Loucy (cell line): ENCODE data around the gene UCHL1.
"Not testable (repeated sequence)": the region's sequence is repeated elsewhere in the genome, so short reads cannot be mapped to it uniquely, and the experiment has no call there.

Source experiments
- H2AFZ ChIP-seq: fragments of 200-600 bp; sonication (generic); 2 replicates; pipeline ENCODE4 v1.6.0; 2016; ENCODE audit warnings: antibody characterized with exemption, mild to moderate bottlenecking, low read length, moderate library complexity
- H3F3A ChIP-seq: fragments of 200-600 bp; 2 replicates; pipeline ENCODE4 v1.6.0; 2016; ENCODE audit warnings: antibody characterized with exemption, low read depth, mild to moderate bottlenecking
- H3K27me3 ChIP-seq: fragments of 200-600 bp; sonication (generic); 2 replicates; pipeline ENCODE4 v1.6.1; 2014; ENCODE audit warnings: low read length, mild to moderate bottlenecking; ENCODE audit not compliant: insufficient read depth, poor library complexity, severe bottlenecking
- H3K36me3 ChIP-seq: fragments of 200-600 bp; sonication (generic); 2 replicates; pipeline ENCODE4 v1.6.1; 2016; ENCODE audit warnings: low read length; ENCODE audit not compliant: insufficient read depth
- H3K4me1 ChIP-seq: fragments of 200-600 bp; sonication (generic); 2 replicates; pipeline ENCODE4 v1.5.1; 2014; ENCODE audit warnings: low read length, mild to moderate bottlenecking; ENCODE audit not compliant: insufficient read depth, poor library complexity, severe bottlenecking
- H3K4me2 ChIP-seq: fragments of 200-600 bp; sonication (generic); 2 replicates; pipeline ENCODE4 v1.6.0; 2014; ENCODE audit warnings: antibody characterized with exemption, low read length, low read depth, mild to moderate bottlenecking; ENCODE audit not compliant: poor library complexity, severe bottlenecking
- H3K4me3 ChIP-seq: fragments of 200-600 bp; sonication (generic); 2 replicates; pipeline ENCODE4 v1.5.1; 2014; ENCODE audit warnings: low read length, mild to moderate bottlenecking, mixed read lengths; ENCODE audit not compliant: poor library complexity, severe bottlenecking
- H3K79me2 ChIP-seq: fragments of 200-600 bp; sonication (generic); 2 replicates; pipeline ENCODE4 v1.6.1; 2014; ENCODE audit warnings: low read length; ENCODE audit not compliant: insufficient read depth
- H3K9ac ChIP-seq: fragments of 200-600 bp; sonication (generic); 2 replicates; pipeline ENCODE4 v1.6.0; 2014; ENCODE audit warnings: mild to moderate bottlenecking, low read depth, low read length, moderate library complexity; ENCODE audit not compliant: poor library complexity, severe bottlenecking
- H3K9me2 ChIP-seq: fragments of 200-600 bp; sonication (generic); replicated peaks from 2 replicates; pipeline ENCODE4 v1.6.1; 2016; ENCODE audit warnings: low read depth, low read length, mixed read lengths
- H3K9me3 ChIP-seq: fragments of 200-600 bp; sonication (generic); 2 replicates; pipeline ENCODE4 v1.6.1; 2014; ENCODE audit warnings: mild to moderate bottlenecking, antibody characterized with exemption, low read length, low read depth; ENCODE audit not compliant: insufficient read depth
- H4K20me1 ChIP-seq: fragments of 200-600 bp; sonication (generic); 2 replicates; pipeline ENCODE4 v1.6.0; 2014; ENCODE audit warnings: antibody characterized with exemption, low read length, mild to moderate bottlenecking; ENCODE audit not compliant: insufficient read depth, poor library complexity, severe bottlenecking
- EZH2phosphoT487 ChIP-seq: fragments of 200-600 bp; IDR thresholded peaks from 2 replicates; pipeline ENCODE4 v1.6.1; 2018; ENCODE audit warnings: antibody characterized with exemption, mild to moderate bottlenecking, moderate library complexity, borderline replicate concordance
- TF ChIP-seq, protein P1 (sequence below): fragments of 200-600 bp; sonication (generic); conservative IDR thresholded peaks from 2 replicates; pipeline ENCODE4 v1.5.1; 2014; ENCODE audit warnings: mild to moderate bottlenecking, antibody characterized with exemption, low read length

Gene UCHL1

DNA sequence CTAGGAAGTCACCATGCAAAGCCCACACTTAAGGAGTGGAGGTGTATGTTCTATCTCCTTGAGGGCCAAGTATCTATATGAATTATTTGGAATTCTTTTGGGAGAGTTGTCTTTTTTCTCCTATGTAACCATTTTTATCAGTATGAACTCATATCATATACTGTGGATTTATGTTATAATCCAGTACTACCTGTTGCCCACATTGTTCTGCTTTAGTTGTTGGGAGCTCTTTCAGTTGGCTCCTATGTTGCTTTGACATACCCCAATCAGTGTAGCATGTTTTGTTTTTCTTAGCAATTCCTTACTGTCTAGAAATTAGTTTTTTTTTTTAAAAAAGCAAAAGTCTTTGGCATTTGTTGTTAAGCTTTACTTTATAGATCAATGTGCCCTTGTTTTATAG is 13.0 kb downstream of the UCHL1 start:
- H3K79me2 ChIP-seq = no peaks in the 10 kb centered on the region
- no peaks in the 10 kb centered on the region for H3F3A ChIP-seq
- H3K9ac ChIP-seq = no peak overlapping the region
- H3K9me3 ChIP-seq = no peaks in the 10 kb centered on the region
- H3K27me3 ChIP-seq = no peaks in the 10 kb centered on the region
- no peak overlapping the region for H2AFZ ChIP-seq
- H3K4me2 ChIP-seq = no peak overlapping the region
- TF ChIP-seq, protein P1, sequence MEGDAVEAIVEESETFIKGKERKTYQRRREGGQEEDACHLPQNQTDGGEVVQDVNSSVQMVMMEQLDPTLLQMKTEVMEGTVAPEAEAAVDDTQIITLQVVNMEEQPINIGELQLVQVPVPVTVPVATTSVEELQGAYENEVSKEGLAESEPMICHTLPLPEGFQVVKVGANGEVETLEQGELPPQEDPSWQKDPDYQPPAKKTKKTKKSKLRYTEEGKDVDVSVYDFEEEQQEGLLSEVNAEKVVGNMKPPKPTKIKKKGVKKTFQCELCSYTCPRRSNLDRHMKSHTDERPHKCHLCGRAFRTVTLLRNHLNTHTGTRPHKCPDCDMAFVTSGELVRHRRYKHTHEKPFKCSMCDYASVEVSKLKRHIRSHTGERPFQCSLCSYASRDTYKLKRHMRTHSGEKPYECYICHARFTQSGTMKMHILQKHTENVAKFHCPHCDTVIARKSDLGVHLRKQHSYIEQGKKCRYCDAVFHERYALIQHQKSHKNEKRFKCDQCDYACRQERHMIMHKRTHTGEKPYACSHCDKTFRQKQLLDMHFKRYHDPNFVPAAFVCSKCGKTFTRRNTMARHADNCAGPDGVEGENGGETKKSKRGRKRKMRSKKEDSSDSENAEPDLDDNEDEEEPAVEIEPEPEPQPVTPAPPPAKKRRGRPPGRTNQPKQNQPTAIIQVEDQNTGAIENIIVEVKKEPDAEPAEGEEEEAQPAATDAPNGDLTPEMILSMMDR = no peak
- no peak for TF ChIP-seq EZH2phosphoT487
- H3K4me1 ChIP-seq = no peaks in the 10 kb centered on the region
- H3K9me2 ChIP-seq = no peaks in the 10 kb centered on the region
- no peaks in the 10 kb centered on the region for H4K20me1 ChIP-seq
- H3K36me3 ChIP-seq = no peaks in the 10 kb centered on the region
- H3K4me3 ChIP-seq = no peak overlapping the region

- H3K4me2 ChIP-seq, H2AFZ ChIP-seq, H3K9me3 ChIP-seq, H3K79me2 ChIP-seq, H4K20me1 ChIP-seq, H3K36me3 ChIP-seq, H3F3A ChIP-seq, H3K9ac ChIP-seq, H3K27me3 ChIP-seq, H3K4me1 ChIP-seq, H3K4me3 ChIP-seq, H3K9me2 ChIP-seq: not testable (repeated sequence)
Observed at GRCh38 chr4:41275931-41276330, 19.2 kb downstream of the UCHL1 start.

DNA sequence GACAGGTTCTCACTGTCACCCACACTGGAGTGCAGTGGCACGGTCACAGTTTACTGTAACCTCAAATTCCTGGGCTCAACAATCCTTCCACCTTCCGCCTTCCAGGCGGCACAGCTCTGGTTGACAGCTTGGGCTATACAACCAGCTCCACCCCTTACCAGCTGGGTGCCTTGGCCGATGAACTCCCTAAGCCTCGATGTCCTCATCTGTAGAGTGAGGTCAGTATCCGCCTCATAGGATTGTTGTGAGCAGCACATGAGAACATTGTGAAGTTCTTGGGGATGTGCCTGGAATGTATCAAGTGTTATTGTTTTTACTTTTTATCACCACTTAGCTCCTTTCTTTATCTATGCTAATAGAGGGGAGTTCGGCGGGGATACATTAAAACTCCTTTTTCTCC is 23.3 kb downstream of the UCHL1 start:
- TF ChIP-seq EZH2phosphoT487 = no peak
- TF ChIP-seq, protein P1 = no peak
- Histone ChIP-seq H3K4me2 (no peak overlapping the region), H3K4me3 (no peak overlapping the region), H4K20me1 (no peaks in the 10 kb centered on the region), H3K27me3 (no peaks in the 10 kb centered on the region), H3K79me2 (no peaks in the 10 kb centered on the region), H3K9me2 (no peaks in the 10 kb centered on the region), H3K9ac (no peak overlapping the region), H3F3A (no peaks in the 10 kb centered on the region), H2AFZ (no peak overlapping the region), H3K36me3 (no peaks in the 10 kb centered on the region), H3K4me1 (no peaks in the 10 kb centered on the region), H3K9me3 (no peaks in the 10 kb centered on the region)

- Histone ChIP-seq H3K9ac (no peak overlapping the region), H3K4me1 (no peaks in the 10 kb centered on the region), H3K9me3 (no peaks in the 10 kb centered on the region), H4K20me1 (no peaks in the 10 kb centered on the region), H3K36me3 (no peaks in the 10 kb centered on the region), H3K4me2 (no peak overlapping the region), H3K27me3 (no peaks in the 10 kb centered on the region), H3K79me2 (no peaks in the 10 kb centered on the region), H2AFZ (no peak overlapping the region), H3F3A (no peaks in the 10 kb centered on the region), H3K9me2 (no peaks in the 10 kb centered on the region), H3K4me3 (no peak overlapping the region)
- TF ChIP-seq, protein P1 = peak; percentile 86
- no peak for TF ChIP-seq EZH2phosphoT487
Observed at GRCh38 chr4:41281038-41281634, 24.4 kb downstream of the UCHL1 start.
